Ishikawa (cell line): ENCODE data around the gene MIA.

ENCODE experiments used
- CEBPB ChIP-seq: IDR thresholded peaks from 2 replicates; pipeline ENCODE4 v1.6.1; 2012
- CREB1 ChIP-seq: IDR thresholded peaks from 2 replicates; pipeline ENCODE4 v1.6.1; 2012; ENCODE audit warnings: low read depth
- EP300 ChIP-seq: IDR thresholded peaks from 2 replicates; pipeline ENCODE4 v1.6.1; 2012; ENCODE audit warnings: borderline replicate concordance
- RAD21 ChIP-seq: IDR thresholded peaks from 2 replicates; pipeline ENCODE4 v1.6.1; 2012; ENCODE audit warnings: low read depth
- YY1 ChIP-seq: IDR thresholded peaks from 2 replicates; pipeline ENCODE4 v1.6.1; 2012; ENCODE audit warnings: low read depth
- TF ChIP-seq, protein P1 (sequence below): IDR thresholded peaks from 2 replicates; pipeline ENCODE4 v1.6.1; 2012; ENCODE audit warnings: low read depth, mild to moderate bottlenecking
- TF ChIP-seq, protein P2 (sequence below): IDR thresholded peaks from 2 replicates; pipeline ENCODE4 v1.6.1; 2012
- TF ChIP-seq, protein P3 (sequence below): IDR thresholded peaks from 2 replicates; pipeline ENCODE4 v1.6.1; 2012

DNA sequence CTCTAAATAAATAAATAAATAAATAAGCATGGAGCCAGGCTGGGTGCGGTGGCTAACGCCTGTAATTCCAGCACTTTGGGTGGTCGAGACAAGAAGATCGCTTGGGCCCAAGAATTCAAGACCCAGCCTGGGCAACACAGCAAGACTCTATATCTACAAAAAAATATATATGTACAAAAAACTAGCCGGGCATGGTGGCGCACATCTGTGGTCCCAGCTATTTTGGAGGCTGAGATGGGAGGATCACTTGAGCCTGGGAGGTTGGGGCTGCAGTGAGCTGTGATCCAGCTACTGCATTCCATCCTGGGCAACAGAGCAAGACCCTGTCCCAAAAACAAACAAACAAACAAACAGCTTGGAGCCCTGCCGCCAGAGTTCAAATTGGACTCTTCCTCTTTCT, 27.8 kb upstream of the MIA start:
- TF ChIP-seq RAD21: no peak
- no peak for TF ChIP-seq YY1
- TF ChIP-seq EP300: no peak
- TF ChIP-seq, protein P1, sequence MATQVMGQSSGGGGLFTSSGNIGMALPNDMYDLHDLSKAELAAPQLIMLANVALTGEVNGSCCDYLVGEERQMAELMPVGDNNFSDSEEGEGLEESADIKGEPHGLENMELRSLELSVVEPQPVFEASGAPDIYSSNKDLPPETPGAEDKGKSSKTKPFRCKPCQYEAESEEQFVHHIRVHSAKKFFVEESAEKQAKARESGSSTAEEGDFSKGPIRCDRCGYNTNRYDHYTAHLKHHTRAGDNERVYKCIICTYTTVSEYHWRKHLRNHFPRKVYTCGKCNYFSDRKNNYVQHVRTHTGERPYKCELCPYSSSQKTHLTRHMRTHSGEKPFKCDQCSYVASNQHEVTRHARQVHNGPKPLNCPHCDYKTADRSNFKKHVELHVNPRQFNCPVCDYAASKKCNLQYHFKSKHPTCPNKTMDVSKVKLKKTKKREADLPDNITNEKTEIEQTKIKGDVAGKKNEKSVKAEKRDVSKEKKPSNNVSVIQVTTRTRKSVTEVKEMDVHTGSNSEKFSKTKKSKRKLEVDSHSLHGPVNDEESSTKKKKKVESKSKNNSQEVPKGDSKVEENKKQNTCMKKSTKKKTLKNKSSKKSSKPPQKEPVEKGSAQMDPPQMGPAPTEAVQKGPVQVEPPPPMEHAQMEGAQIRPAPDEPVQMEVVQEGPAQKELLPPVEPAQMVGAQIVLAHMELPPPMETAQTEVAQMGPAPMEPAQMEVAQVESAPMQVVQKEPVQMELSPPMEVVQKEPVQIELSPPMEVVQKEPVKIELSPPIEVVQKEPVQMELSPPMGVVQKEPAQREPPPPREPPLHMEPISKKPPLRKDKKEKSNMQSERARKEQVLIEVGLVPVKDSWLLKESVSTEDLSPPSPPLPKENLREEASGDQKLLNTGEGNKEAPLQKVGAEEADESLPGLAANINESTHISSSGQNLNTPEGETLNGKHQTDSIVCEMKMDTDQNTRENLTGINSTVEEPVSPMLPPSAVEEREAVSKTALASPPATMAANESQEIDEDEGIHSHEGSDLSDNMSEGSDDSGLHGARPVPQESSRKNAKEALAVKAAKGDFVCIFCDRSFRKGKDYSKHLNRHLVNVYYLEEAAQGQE: no peak
- no peak for TF ChIP-seq CREB1
- TF ChIP-seq, protein P2, sequence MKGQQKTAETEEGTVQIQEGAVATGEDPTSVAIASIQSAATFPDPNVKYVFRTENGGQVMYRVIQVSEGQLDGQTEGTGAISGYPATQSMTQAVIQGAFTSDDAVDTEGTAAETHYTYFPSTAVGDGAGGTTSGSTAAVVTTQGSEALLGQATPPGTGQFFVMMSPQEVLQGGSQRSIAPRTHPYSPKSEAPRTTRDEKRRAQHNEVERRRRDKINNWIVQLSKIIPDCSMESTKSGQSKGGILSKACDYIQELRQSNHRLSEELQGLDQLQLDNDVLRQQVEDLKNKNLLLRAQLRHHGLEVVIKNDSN: no peak
- no peak for TF ChIP-seq CEBPB
- TF ChIP-seq, protein P3, sequence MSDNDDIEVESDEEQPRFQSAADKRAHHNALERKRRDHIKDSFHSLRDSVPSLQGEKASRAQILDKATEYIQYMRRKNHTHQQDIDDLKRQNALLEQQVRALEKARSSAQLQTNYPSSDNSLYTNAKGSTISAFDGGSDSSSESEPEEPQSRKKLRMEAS: no peak
